Smooth muscle cell (in vitro differentiated cells): Measurements from ENCODE around the gene CDC42EP5. TPM values are rescaled to one million over a fixed set of nuclear protein-coding genes. Genes with fewer than 3 reads are reported as not detected.
A peak's percentile ranks its signal among the peaks of the same experiment; 100 is the strongest.

Experiments
- DNase-seq: peaks from one replicate; lab custom pipeline; 2025; ENCODE audit not compliant: unreplicated experiment; lab: John Stamatoyannopoulos, UW
- H2AFZ ChIP-seq: fragments of 200-600 bp; sonication (generic); 2 replicates; pipeline ENCODE4 v1.6.0; 2016; ENCODE audit warnings: antibody characterized with exemption, low read depth, mild to moderate bottlenecking
- H3F3A ChIP-seq: fragments of 200-600 bp; sonication (generic); 2 replicates; pipeline ENCODE4 v1.6.0; 2017; ENCODE audit warnings: antibody characterized with exemption, low read depth
- H3K27ac ChIP-seq: fragments of 200-600 bp; sonication (generic); 2 replicates; pipeline ENCODE4 v1.5.1; 2016; ENCODE audit warnings: low read depth, mild to moderate bottlenecking
- H3K27me3 ChIP-seq: fragments of 200-600 bp; sonication (generic); 2 replicates; pipeline ENCODE4 v1.6.1; 2016; ENCODE audit warnings: low read depth, mild to moderate bottlenecking
- H3K36me3 ChIP-seq: fragments of 200-600 bp; sonication (generic); 2 replicates; pipeline ENCODE4 v1.5.1; 2016; ENCODE audit warnings: low read depth
- H3K4me1 ChIP-seq: fragments of 200-600 bp; sonication (generic); 2 replicates; pipeline ENCODE4 v1.5.1; 2016; ENCODE audit warnings: low read depth
- H3K4me2 ChIP-seq: fragments of 200-600 bp; sonication (generic); 2 replicates; pipeline ENCODE4 v1.6.0; 2016; ENCODE audit warnings: mild to moderate bottlenecking
- H3K4me3 ChIP-seq: fragments of 200-600 bp; sonication (generic); 2 replicates; pipeline ENCODE4 v1.5.1; 2016; ENCODE audit warnings: mild to moderate bottlenecking
- H3K79me2 ChIP-seq: fragments of 200-600 bp; sonication (generic); 2 replicates; pipeline ENCODE4 v1.6.0; 2016; ENCODE audit warnings: low read depth, mild to moderate bottlenecking
- H3K9ac ChIP-seq: fragments of 200-600 bp; sonication (generic); 2 replicates; pipeline ENCODE4 v1.6.0; 2016; ENCODE audit warnings: low read depth
- H3K9me3 ChIP-seq: fragments of 200-600 bp; sonication (generic); replicated peaks from 2 replicates; pipeline ENCODE4 v1.5.1; 2016; ENCODE audit warnings: low read depth
- H4K20me1 ChIP-seq: fragments of 200-600 bp; sonication (generic); 2 replicates; pipeline ENCODE4 v1.6.0; 2016; ENCODE audit warnings: low read depth
- CTCF ChIP-seq: fragments of 200-600 bp; sonication (generic); IDR thresholded peaks from 2 replicates; pipeline ENCODE4 v1.5.1; 2017; ENCODE audit warnings: borderline replicate concordance, mild to moderate bottlenecking, antibody characterized with exemption; ENCODE audit not compliant: insufficient read depth, poor library complexity, severe bottlenecking
- WGBS: methylation state at CpG from one replicate; pipeline ENCODE4 v1.1.7; 2016; ENCODE audit warnings: low lambda C conversion rate; 5-methylcytosine and 5-hydroxymethylcytosine counted together
- polyA plus RNA-seq: library from polyadenylated mRNA; unstranded; fragments of >200 nt; fragmentation: Nextera tagmentation; extraction: Ambion mirVana; gene quantifications from 2 replicates; pipeline ENCODE4 v1.2.1, GENCODE V29; 2016
- total RNA-seq: library from RNA; depleted of rRNA; stranded (reverse); fragments of >200 nt; gene quantifications from 2 replicates; pipeline ENCODE4 v1.2.3, GENCODE V29; 2014

CDC42EP5 gene
- total and polyA plus RNA-seq, 2 experiments from 2014 or later, result 33.6 to 99.8 TPM

GRCh38 chr19:54459282-54460229 is 13.5 kb downstream of the CDC42EP5 start:
- DNase-seq, result no peak
- peaks cover 29% of the 10 kb centered on the region for H3F3A ChIP-seq

GRCh38 chr19:54458648-54459281 is 14.3 kb downstream of the CDC42EP5 start:
- H3F3A ChIP-seq, result peaks cover 29% of the 10 kb centered on the region
- peaks cover 93% of the 10 kb centered on the region for H4K20me1 ChIP-seq
- H3K4me2 ChIP-seq, result no peak overlapping the region
- H3K27me3 ChIP-seq, result no peaks in the 10 kb centered on the region
- H3K9me3 ChIP-seq, result no peaks in the 10 kb centered on the region
- H3K79me2 ChIP-seq, result peaks cover 50% of the 10 kb centered on the region
- no peak overlapping the region for H3K4me3 ChIP-seq
- H2AFZ ChIP-seq, result no peak overlapping the region
- DNase-seq, result no peak
- H3K9ac ChIP-seq, result no peak overlapping the region
- no peaks in the 10 kb centered on the region for H3K4me1 ChIP-seq
- TF ChIP-seq CTCF, result no peak
- peaks cover 7% of the 10 kb centered on the region for H3K36me3 ChIP-seq
- 92% methylated on average over 11 of the region's 11 CpGs for WGBS
- peak overlapping the region; percentile 15 for H3K27ac ChIP-seq

More at GRCh38 chr19:54459282-54460229, 13.5 kb downstream of the CDC42EP5 start:
- Histone ChIP-seq H4K20me1 (peaks cover 85% of the 10 kb centered on the region), H3K4me2 (no peak overlapping the region), H3K4me1 (no peaks in the 10 kb centered on the region), H3K27ac (peak overlapping the region; percentile 28), H3K9ac (no peak overlapping the region), H3K9me3 (no peaks in the 10 kb centered on the region), H3K79me2 (peaks cover 42% of the 10 kb centered on the region), H2AFZ (no peak overlapping the region), H3K4me3 (no peak overlapping the region), H3K27me3 (no peaks in the 10 kb centered on the region), H3K36me3 (peaks cover 7% of the 10 kb centered on the region)
- TF ChIP-seq CTCF, result no peak
- 92% methylated on average over 16 of the region's 16 CpGs for WGBS

- Histone ChIP-seq H4K20me1 (peaks cover 100% of the 10 kb centered on the region), H3K36me3 (peaks cover 10% of the 10 kb centered on the region), H3K27ac (no peak overlapping the region), H3K27me3 (no peaks in the 10 kb centered on the region), H3K9me3 (no peaks in the 10 kb centered on the region), H3K4me1 (no peaks in the 10 kb centered on the region), H2AFZ (no peak overlapping the region), H3K79me2 (peaks cover 58% of the 10 kb centered on the region), H3K4me2 (no peak overlapping the region), H3F3A (peaks cover 29% of the 10 kb centered on the region), H3K4me3 (no peak overlapping the region), H3K9ac (no peak overlapping the region)
- DNase-seq, result no peak
- 97% methylated on average over 38 of the region's 42 CpGs for WGBS
- TF ChIP-seq CTCF, result no peak
These were observed 15.1 kb downstream of the CDC42EP5 start for GRCh38 chr19:54457773-54458647.
